OCI-LY7 (cell line): ENCODE measurements around the gene ATXN10. TPM values are rescaled to one million over a fixed set of nuclear protein-coding genes. Genes with fewer than 3 reads are reported as not detected.

Experiments
- BruUV-seq: library from RNA; stranded (reverse); fragments of 400-500 nt; replicated peaks from 2 replicates; lab custom pipeline; 2021; lab: Mats Ljungman, UMichigan
- CTCF ChIA-PET: fragments of 300-600 bp; sonication (Branson Sonifier 250); formaldehyde crosslinking; loops from one replicate; lab custom pipeline; 2022; ENCODE audit warnings: antibody characterized with exemption; ENCODE audit not compliant: unreplicated experiment; lab: Charles Lee
- POLR2A ChIA-PET: fragments of 300-600 bp; sonication (Branson Sonifier 250); formaldehyde crosslinking; loops from one replicate; lab custom pipeline; 2022; ENCODE audit warnings: antibody characterized with exemption; lab: Charles Lee
- DNase-seq: peaks from one replicate; pipeline ENCODE4 v3.0.0-alpha.2; 2015; ENCODE audit warnings: low spot score
- H2AFZ ChIP-seq: fragments of 200-600 bp; sonication (generic), shearing (Covaris generic); 2 replicates; pipeline ENCODE4 v1.6.1; 2014; ENCODE audit warnings: mild to moderate bottlenecking, antibody characterized with exemption, low read length, moderate library complexity
- H3K27ac ChIP-seq: fragments of 200-600 bp; sonication (generic); 2 replicates; pipeline ENCODE4 v1.5.1; 2014; ENCODE audit warnings: mixed run types, low read depth, mild to moderate bottlenecking, moderate library complexity, low read length, inconsistent platforms; ENCODE audit not compliant: poor library complexity, severe bottlenecking
- H3K36me3 ChIP-seq: fragments of 200-600 bp; sonication (generic); 2 replicates; pipeline ENCODE4 v1.6.1; 2014; ENCODE audit warnings: mild to moderate bottlenecking, antibody characterized with exemption, low read length, moderate library complexity, mixed read lengths; ENCODE audit not compliant: insufficient read depth
- H3K4me1 ChIP-seq: fragments of 200-600 bp; sonication (generic); 2 replicates; pipeline ENCODE4 v1.5.1; 2014; ENCODE audit warnings: mild to moderate bottlenecking, low read length; ENCODE audit not compliant: insufficient read depth, poor library complexity, severe bottlenecking
- H3K4me2 ChIP-seq: fragments of 200-600 bp; sonication (generic); 2 replicates; pipeline ENCODE4 v1.6.1; 2014; ENCODE audit warnings: mild to moderate bottlenecking, low read length
- H3K4me3 ChIP-seq: fragments of 200-600 bp; sonication (generic); 2 replicates; pipeline ENCODE4 v1.5.1; 2014; ENCODE audit warnings: mild to moderate bottlenecking, low read depth, low read length; ENCODE audit not compliant: poor library complexity, severe bottlenecking
- H3K79me2 ChIP-seq: fragments of 200-600 bp; sonication (generic); 2 replicates; pipeline ENCODE4 v1.6.1; 2016; ENCODE audit warnings: low read depth, mild to moderate bottlenecking, low read length, moderate library complexity, mixed read lengths; ENCODE audit not compliant: insufficient read depth
- H3K9me2 ChIP-seq: fragments of 200-600 bp; sonication (generic); 2 replicates; pipeline ENCODE4 v1.6.1; 2016; ENCODE audit warnings: mild to moderate bottlenecking, low read length, mixed read lengths; ENCODE audit not compliant: insufficient read depth
- H3K9me3 ChIP-seq: fragments of 200-600 bp; sonication (generic); 2 replicates; pipeline ENCODE4 v1.6.1; 2014; ENCODE audit warnings: mild to moderate bottlenecking, mixed run types, low read length, mixed read lengths
- H4K20me1 ChIP-seq: fragments of 200-600 bp; sonication (generic); 2 replicates; pipeline ENCODE4 v1.6.1; 2014; ENCODE audit warnings: mild to moderate bottlenecking, antibody characterized with exemption, low read length, moderate library complexity, mixed read lengths; ENCODE audit not compliant: insufficient read depth
- EZH2phosphoT487 ChIP-seq: fragments of 200-600 bp; sonication (generic); IDR thresholded peaks from 2 replicates; pipeline ENCODE4 v1.6.1; 2018; ENCODE audit warnings: low read depth, borderline replicate concordance, mild to moderate bottlenecking, mixed run types, antibody characterized with exemption, low read length, moderate library complexity, mixed read lengths
- intact Hi-C: fragments of 100-400 bp; cut with micrococcal nuclease; formaldehyde crosslinking; loops from one replicate; pipeline ENCODE4 v1.10.0; 2022; ENCODE audit not compliant: unreplicated experiment
- total RNA-seq, 2 experiments: library from RNA; depleted of rRNA in 1 of 2; stranded (reverse); fragments of >200 nt in 1 of 2; shearing (Covaris generic) in 1 of 2; gene quantifications; 2 replicates each; pipeline ENCODE4 v1.2.3, GENCODE V29; 2014 to 2022
- TF ChIP-seq, protein P1 (sequence below): fragments of 200-600 bp; sonication (generic); conservative IDR thresholded peaks from 2 replicates; pipeline ENCODE4 v1.5.1; 2014; ENCODE audit warnings: mild to moderate bottlenecking, antibody characterized with exemption, low read length, moderate library complexity, mixed read lengths

The ATXN10 gene
- total RNA-seq, 2 experiments from 2014 or later = 66.1 to 197 TPM

DNA sequence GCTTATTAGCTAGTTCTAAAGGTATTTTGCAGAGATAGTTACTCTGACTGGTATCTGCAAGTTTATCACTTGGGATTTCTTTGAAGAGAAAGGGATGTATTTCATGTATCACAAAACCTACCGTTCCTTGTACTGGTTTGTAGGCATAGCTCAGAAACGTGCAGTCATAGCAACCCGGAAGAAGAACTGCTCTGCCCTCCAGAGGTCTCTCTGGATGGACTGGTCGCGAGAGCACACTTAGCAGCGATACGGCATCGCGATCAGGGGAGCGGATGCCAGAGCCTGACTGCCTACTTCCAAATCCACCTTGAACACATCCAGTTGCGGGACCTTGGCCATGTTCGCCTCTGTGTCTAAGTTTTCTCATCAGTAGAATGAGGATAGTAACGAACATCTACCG lies 162.0 kb downstream of the ATXN10 start:
- POLR2A ChIA-PET = interaction anchor here (0.6 kb wide), 1 partner anchor 191 kb away, joined by 3 read pairs; no protein-coding TSS in a partner anchor
- Histone ChIP-seq H3K36me3 (peaks cover 5% of the 10 kb centered on the region), H4K20me1 (no peaks in the 10 kb centered on the region), H3K27ac (no peak overlapping the region), H3K9me2 (no peaks in the 10 kb centered on the region), H2AFZ (no peak overlapping the region), H3K79me2 (no peaks in the 10 kb centered on the region), H3K4me3 (no peak overlapping the region), H3K4me1 (no peaks in the 10 kb centered on the region), H3K9me3 (no peaks in the 10 kb centered on the region; the same call in 1 of the 2 replicates), H3K4me2 (no peak overlapping the region)
- BruUV-seq = no TSS peak
- CTCF ChIA-PET = no interaction called here
- TF ChIP-seq, protein P1, sequence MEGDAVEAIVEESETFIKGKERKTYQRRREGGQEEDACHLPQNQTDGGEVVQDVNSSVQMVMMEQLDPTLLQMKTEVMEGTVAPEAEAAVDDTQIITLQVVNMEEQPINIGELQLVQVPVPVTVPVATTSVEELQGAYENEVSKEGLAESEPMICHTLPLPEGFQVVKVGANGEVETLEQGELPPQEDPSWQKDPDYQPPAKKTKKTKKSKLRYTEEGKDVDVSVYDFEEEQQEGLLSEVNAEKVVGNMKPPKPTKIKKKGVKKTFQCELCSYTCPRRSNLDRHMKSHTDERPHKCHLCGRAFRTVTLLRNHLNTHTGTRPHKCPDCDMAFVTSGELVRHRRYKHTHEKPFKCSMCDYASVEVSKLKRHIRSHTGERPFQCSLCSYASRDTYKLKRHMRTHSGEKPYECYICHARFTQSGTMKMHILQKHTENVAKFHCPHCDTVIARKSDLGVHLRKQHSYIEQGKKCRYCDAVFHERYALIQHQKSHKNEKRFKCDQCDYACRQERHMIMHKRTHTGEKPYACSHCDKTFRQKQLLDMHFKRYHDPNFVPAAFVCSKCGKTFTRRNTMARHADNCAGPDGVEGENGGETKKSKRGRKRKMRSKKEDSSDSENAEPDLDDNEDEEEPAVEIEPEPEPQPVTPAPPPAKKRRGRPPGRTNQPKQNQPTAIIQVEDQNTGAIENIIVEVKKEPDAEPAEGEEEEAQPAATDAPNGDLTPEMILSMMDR = no peak
- no peak for TF ChIP-seq EZH2phosphoT487
- intact Hi-C loops = loop anchor here (10.0 kb wide), 1 partner anchor 259 kb away; no protein-coding TSS in a partner anchor
- DNase-seq = no peak

DNA sequence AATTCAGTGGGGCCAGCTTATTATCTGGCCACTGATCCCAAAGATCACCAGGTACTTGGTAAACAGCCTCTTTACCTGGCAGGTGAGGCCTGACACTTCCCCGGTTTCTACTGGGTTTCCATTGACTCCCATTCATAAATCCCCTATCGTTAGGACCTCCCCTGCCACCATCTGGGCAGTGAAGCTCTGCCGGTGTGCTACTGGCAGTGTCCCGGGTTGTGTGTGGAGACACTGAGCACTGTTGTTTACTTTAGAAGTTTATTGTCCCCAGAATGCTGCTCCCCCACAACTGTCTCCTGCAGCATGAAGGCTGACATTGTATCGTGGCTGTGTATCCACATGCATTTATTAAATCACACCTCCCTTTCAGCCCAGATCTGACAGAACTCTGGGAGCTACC lies 162.6 kb downstream of the ATXN10 start:
- intact Hi-C loops = loop anchor here (10.0 kb wide), 1 partner anchor 259 kb away; no protein-coding TSS in a partner anchor
- H4K20me1 ChIP-seq = no peaks in the 10 kb centered on the region
- no peaks in the 10 kb centered on the region for H3K9me3 ChIP-seq
- ChIA-PET POLR2A (no interaction called here), CTCF (no interaction called here)
- no peaks in the 10 kb centered on the region for H3K9me2 ChIP-seq
- no peaks in the 10 kb centered on the region for H3K79me2 ChIP-seq
- H3K4me2 ChIP-seq = no peak overlapping the region
- H3K27ac ChIP-seq = no peak overlapping the region
- H3K4me3 ChIP-seq = no peak overlapping the region
- no peak for TF ChIP-seq EZH2phosphoT487
- TF ChIP-seq, protein P1 = no peak
- H2AFZ ChIP-seq = no peak overlapping the region
- BruUV-seq = no TSS peak
- no peak for DNase-seq
- peaks cover 5% of the 10 kb centered on the region; the same call in 1 of the 2 replicates for H3K36me3 ChIP-seq
- H3K4me1 ChIP-seq = no peaks in the 10 kb centered on the region

DNA sequence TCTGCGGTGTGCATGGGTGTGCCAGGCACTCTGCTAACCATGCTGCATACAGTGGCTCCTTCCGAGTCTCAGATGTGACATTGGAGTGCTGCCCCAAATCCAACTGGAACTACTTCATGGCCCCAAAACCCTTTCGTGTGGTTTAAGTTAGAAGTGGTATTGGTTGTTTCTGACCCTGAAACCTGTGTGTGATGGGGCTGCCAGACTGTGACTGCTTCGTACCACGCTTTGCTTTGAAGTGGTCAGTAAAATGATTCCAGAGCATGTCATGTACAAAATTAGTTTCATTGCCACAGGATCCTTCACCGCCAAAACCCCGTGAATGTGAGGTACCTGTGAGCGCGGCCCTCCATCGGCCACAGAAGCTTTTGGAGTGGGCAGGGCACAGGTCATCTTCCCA lies 163.2 kb downstream of the ATXN10 start:
- H3K9me2 ChIP-seq = no peaks in the 10 kb centered on the region
- no peak for DNase-seq
- intact Hi-C loops = loop anchor here (10.0 kb wide), 1 partner anchor 260 kb away; no protein-coding TSS in a partner anchor
- H3K27ac ChIP-seq = no peak overlapping the region
- H3K4me1 ChIP-seq = no peaks in the 10 kb centered on the region
- ChIA-PET POLR2A (no interaction called here), CTCF (no interaction called here)
- peaks cover 5% of the 10 kb centered on the region; the same call in 1 of the 2 replicates for H3K36me3 ChIP-seq
- H3K4me2 ChIP-seq = no peak overlapping the region
- H2AFZ ChIP-seq = no peak overlapping the region
- H4K20me1 ChIP-seq = no peaks in the 10 kb centered on the region
- no peak overlapping the region for H3K4me3 ChIP-seq
- TF ChIP-seq EZH2phosphoT487 = no peak
- TF ChIP-seq, protein P1 = no peak
- no peaks in the 10 kb centered on the region for H3K79me2 ChIP-seq
- BruUV-seq = no TSS peak
- no peaks in the 10 kb centered on the region for H3K9me3 ChIP-seq
